Right atrium auricular region (tissue), 2 donors: Measurements from ENCODE around the gene C10orf105. TPM values are rescaled to one million over a fixed set of nuclear protein-coding genes. Genes with fewer than 3 reads are reported as not detected.
A peak's percentile ranks its signal among the peaks of the same experiment; 100 is the strongest.

ENCODE experiments used
- DNase-seq: peaks from one replicate; pipeline ENCODE4 v3.0.0-alpha.2; 2019; ENCODE audit warnings: low spot score
- H3K27ac ChIP-seq, 2 donors: fragments of 200-600 bp; sonication (generic); 1 replicate in 1 of 2; 2 replicates in 1 of 2; pipeline ENCODE4 v1.5.1; 2016 to 2019
- H3K27me3 ChIP-seq, 2 donors: fragments of 200-600 bp; sonication (generic); one replicate each; pipeline versions ENCODE4 v1.5.1 to v1.6.0; 2017 to 2019
- H3K36me3 ChIP-seq: fragments of 200-600 bp; sonication (generic); one replicate; pipeline ENCODE4 v1.5.1; 2016
- H3K4me1 ChIP-seq, 2 donors: fragments of 200-600 bp; sonication (generic); one replicate each; pipeline versions ENCODE4 v1.5.1 to v1.6.0; 2017 to 2019
- H3K4me3 ChIP-seq, 2 donors: fragments of 200-600 bp; sonication (generic); 1 replicate in 1 of 2; 2 replicates in 1 of 2; pipeline ENCODE4 v1.5.1; 2017 to 2019; ENCODE audit warnings: mild to moderate bottlenecking in 1 of 2, moderate library complexity in 1 of 2
- H3K9me3 ChIP-seq, 2 donors: fragments of 200-600 bp; sonication (generic); one replicate each; pipeline ENCODE4 v1.5.1; 2019
- total RNA-seq, 2 donors: library from RNA; depleted of rRNA; stranded (reverse); fragments of >200 nt; gene quantifications; one replicate each; pipeline ENCODE4 v1.1.0, GENCODE V29; 2016
- TF ChIP-seq, protein P1 (sequence below), 2 donors: fragments of 200-600 bp; sonication (generic); IDR thresholded peaks; one replicate each; pipeline ENCODE4 v1.5.1; 2019; ENCODE audit warnings: antibody characterized with exemption in 2 of 2

C10orf105 gene, protein sequence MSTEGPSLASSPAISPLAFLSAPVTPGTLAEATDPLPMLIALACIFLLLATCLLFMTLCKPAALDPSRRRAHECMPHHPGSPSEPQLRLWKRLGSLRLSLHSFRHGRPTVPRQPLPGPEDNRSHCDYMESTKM
- 1 to 10 TPM in 1 of 2 donors, not detected in 1; 1.3 TPM for total RNA-seq

DNA sequence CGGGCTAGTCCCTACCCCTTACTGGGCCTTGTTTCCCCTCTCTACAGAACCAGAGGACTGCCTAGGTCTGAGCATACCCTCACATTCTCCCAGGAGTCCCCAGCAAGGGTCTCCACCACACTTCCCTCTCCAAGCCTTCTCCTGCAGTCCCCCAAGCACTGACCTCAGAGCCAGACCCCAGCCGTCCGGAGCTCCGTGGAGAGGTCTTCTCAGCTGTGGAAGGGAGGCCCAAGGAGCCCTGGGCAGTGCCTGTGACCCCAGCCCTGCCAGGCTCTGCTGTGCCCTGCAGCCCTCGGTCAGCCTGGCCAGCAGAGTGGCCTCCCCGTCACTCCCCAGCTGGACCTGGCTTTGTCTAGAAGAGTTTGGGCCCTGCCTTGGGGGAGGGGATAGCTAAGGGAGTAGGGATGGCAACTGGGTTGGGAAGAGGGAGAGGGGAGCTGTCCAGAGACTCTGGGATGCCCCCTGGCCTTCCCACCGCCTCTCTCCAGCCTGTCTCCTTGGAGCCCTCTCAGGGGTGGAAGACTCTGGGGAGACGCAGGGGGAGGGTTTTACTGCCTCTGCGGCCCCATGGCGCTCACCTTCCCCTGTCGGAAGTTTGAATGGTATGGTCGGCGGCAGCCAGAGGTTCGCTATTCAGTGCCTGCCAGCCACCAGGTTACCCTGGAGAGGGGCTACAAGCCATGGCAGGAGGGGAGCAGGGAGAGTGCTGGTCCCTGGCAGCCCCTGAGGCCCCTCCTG is at the start of gene C10orf105:
Gene C10orf105, minus strand, starts transcription at position 315 of the 738 bp plus-strand sequence. CDS start 3,441 bp downstream, outside the sequence.
- Histone ChIP-seq H3K27me3 (no peaks in the 10 kb centered on the region), H3K4me3 (no peak within 1 kb of the TSS), H3K27ac (peak within 1 kb of the TSS; percentile 25 to 53), H3K36me3 (no peaks in the 10 kb centered on the region), H3K9me3 (no peaks in the 10 kb centered on the region), H3K4me1 (peaks cover 0 to 57% of the 10 kb centered on the region in 2 donors)
- TF ChIP-seq, protein P1, sequence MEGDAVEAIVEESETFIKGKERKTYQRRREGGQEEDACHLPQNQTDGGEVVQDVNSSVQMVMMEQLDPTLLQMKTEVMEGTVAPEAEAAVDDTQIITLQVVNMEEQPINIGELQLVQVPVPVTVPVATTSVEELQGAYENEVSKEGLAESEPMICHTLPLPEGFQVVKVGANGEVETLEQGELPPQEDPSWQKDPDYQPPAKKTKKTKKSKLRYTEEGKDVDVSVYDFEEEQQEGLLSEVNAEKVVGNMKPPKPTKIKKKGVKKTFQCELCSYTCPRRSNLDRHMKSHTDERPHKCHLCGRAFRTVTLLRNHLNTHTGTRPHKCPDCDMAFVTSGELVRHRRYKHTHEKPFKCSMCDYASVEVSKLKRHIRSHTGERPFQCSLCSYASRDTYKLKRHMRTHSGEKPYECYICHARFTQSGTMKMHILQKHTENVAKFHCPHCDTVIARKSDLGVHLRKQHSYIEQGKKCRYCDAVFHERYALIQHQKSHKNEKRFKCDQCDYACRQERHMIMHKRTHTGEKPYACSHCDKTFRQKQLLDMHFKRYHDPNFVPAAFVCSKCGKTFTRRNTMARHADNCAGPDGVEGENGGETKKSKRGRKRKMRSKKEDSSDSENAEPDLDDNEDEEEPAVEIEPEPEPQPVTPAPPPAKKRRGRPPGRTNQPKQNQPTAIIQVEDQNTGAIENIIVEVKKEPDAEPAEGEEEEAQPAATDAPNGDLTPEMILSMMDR (IDR thresholded peaks at IDR 0.05): no peak
- DNase-seq: no peak

DNA sequence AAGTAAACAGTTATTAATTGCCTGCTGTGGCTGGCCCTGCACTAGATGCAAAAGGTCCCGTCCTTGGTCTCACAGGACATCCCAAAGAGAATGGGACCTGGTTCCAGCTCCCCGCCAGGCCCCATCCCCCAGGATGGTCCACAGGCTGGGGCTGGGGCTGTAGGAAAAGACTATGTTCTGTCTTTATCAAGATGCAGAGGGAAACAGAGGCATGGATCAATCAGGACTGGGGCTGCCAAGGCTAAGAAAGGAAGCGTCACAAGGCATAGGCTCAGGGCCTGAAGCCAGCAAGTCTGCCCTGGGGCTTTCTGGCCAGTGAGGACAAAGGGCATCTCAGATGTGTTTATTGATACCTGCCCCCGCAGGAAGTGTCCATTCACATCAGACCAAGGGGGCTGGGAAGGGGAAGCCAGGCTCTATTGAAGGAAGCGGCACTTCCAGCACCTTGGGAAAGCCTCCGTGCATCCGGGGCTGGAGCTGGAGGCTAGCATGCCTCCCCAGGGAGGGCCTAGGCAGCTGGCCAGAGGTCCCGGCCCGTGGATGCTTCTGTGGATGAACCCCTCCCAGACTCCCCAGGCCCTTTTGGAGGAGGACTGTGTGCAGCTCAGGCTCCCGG is 48.0 kb upstream of the C10orf105 start:
- TF ChIP-seq, protein P1 (IDR thresholded peaks at IDR 0.05): no peak

GRCh38 chr10:71766717-71767419 is 47.3 kb upstream of the C10orf105 start:
- TF ChIP-seq, protein P1 (IDR thresholded peaks at IDR 0.05): no peak
- no peaks in the 10 kb centered on the region for H3K27me3 ChIP-seq
- DNase-seq: peak; percentile 94
- no peaks in the 10 kb centered on the region for H3K9me3 ChIP-seq
- peak overlapping the region in 1 of 2 donors; percentile 19 for H3K4me3 ChIP-seq
- H3K27ac ChIP-seq: peak overlapping the region; percentile 91 to 93
- H3K36me3 ChIP-seq: peaks cover 2% of the 10 kb centered on the region
- H3K4me1 ChIP-seq: peaks cover 3 to 100% of the 10 kb centered on the region in 2 donors

More for the DNA sequence above, 48.0 kb upstream of the C10orf105 start:
- H3K36me3 ChIP-seq: no peaks in the 10 kb centered on the region
- H3K4me1 ChIP-seq: peaks cover 3 to 100% of the 10 kb centered on the region in 2 donors
- peak overlapping the region in 1 of 2 donors; percentile 19 for H3K4me3 ChIP-seq
- no peaks in the 10 kb centered on the region for H3K27me3 ChIP-seq
- peak; percentile 68 for DNase-seq
- H3K9me3 ChIP-seq: no peaks in the 10 kb centered on the region
- peak overlapping the region; percentile 91 to 93 for H3K27ac ChIP-seq

DNA sequence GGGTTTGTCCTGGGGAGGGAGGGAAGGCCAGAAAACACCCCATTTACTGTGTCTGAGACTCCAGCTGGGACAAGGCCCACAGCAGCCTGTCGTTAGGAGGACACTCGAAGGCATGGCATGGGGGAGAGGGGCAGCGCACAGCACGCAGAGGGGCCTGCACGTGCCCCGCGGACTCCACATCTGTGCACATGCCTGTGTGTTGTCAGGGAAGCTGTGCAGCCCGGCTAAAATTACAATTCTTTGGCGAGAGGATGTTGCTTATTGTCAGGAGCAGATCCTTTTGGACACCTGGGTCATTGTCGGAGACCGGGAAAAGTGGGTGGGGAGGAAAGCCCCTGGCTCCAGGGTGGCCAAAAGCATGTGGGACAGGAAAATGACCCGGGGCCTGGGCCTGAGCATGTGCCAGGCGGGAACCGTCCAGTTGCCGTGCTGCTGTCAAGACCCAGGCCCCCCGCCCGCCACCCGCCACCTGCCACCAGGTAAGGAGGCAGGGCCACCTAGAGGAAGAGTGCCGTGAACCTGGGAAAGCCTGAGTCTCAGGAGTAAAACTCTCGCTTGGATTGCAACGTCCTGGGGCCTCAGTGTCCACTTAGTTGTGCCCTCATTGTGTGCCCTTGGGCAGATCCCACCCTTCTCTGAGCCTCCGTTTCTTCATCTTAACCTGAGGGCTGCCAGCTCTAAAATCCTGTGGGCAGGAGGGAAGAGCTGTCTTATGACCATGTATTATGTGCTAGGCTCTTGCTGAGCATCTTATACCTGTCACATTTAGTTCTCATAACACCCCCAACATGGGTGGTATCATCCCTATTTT is 46.5 kb upstream of the C10orf105 start:
- Histone ChIP-seq H3K27me3 (no peaks in the 10 kb centered on the region), H3K27ac (peak overlapping the region; percentile 91 to 93), H3K4me3 (no peak overlapping the region), H3K4me1 (peaks cover under 1 to 100% of the 10 kb centered on the region in 2 donors), H3K9me3 (no peaks in the 10 kb centered on the region), H3K36me3 (peaks cover 9% of the 10 kb centered on the region)
- no peak for DNase-seq
- TF ChIP-seq, protein P1 (IDR thresholded peaks at IDR 0.05): no peak
